SK-N-SH (cell line): ENCODE measurements around the gene TRIM46. TPM values are rescaled to one million over a fixed set of nuclear protein-coding genes. Genes with fewer than 3 reads are reported as not detected.

Experiments used
- CTCF ChIA-PET: fragments of 300-600, 350-600 bp; formaldehyde crosslinking; extraction: SDS; loops from one replicate; lab custom pipeline; 2021; lab: Yijun Ruan, JAX
- POLR2A ChIA-PET: fragments of 350-600 bp; sonication (Branson Sonifier 250); formaldehyde crosslinking; extraction: SDS; loops from one replicate; lab custom pipeline; 2020; ENCODE audit warnings: antibody characterized with exemption, inconsistent platforms; lab: Yijun Ruan, JAX
- DNase-seq: peaks from one replicate; pipeline ENCODE4 v3.0.0; 2012
- H2AFZ ChIP-seq: fragments of 200-600 bp; sonication (generic); 2 replicates; pipeline ENCODE4 v1.8.1; 2016; ENCODE audit warnings: antibody characterized with exemption, mild to moderate bottlenecking, low read depth
- H3F3A ChIP-seq: fragments of 200-600 bp; sonication (generic); replicated peaks from 2 replicates; pipeline ENCODE3; 2016; ENCODE audit warnings: antibody characterized with exemption, mild to moderate bottlenecking; ENCODE audit not compliant: insufficient read depth
- H3K27ac ChIP-seq, 2 experiments: fragments of 200-500 bp in 1 of 2; fragments of 200-600 bp in 1 of 2; sonication (Bioruptor generic) in 1 of 2; sonication (generic), shearing (Covaris generic) in 1 of 2; 2 replicates each; pipeline versions ENCODE4 v1.5.1 to v1.6.1; 2014 to 2016; ENCODE audit warnings: low read depth in 2 of 2, inconsistent platforms in 1 of 2, low read length in 1 of 2, mild to moderate bottlenecking in 1 of 2, mixed read lengths in 1 of 2
- H3K27me3 ChIP-seq: fragments of 200-600 bp; sonication (generic), shearing (Covaris generic); 2 replicates; pipeline ENCODE4 v1.6.1; 2016; ENCODE audit warnings: mixed run types; ENCODE audit not compliant: insufficient read depth
- H3K36me3 ChIP-seq, 2 experiments: fragments of 200-500 bp in 1 of 2; fragments of 200-600 bp in 1 of 2; sonication (Bioruptor generic) in 1 of 2; sonication (generic) in 1 of 2; replicated peaks in 1 of 2; 2 replicates each; pipeline versions ENCODE3 to v1.5.1; 2014 to 2016; ENCODE audit warnings: low read length in 1 of 2, mild to moderate bottlenecking in 1 of 2; ENCODE audit not compliant: insufficient read depth in 2 of 2, control insufficient read depth in 1 of 2
- H3K4me1 ChIP-seq, 2 experiments: fragments of 200-500 bp in 1 of 2; fragments of 200-600 bp in 1 of 2; sonication (Bioruptor generic) in 1 of 2; sonication (generic), shearing (Covaris generic) in 1 of 2; 2 replicates each; pipeline versions ENCODE4 v1.5.1 to v1.6.1; 2014 to 2016; ENCODE audit warnings: low read depth in 1 of 2, low read length in 1 of 2, mixed run types in 1 of 2; ENCODE audit not compliant: insufficient read depth in 2 of 2, control insufficient read depth in 1 of 2
- H3K4me2 ChIP-seq: fragments of 200-600 bp; sonication (generic), shearing (Covaris generic); 2 replicates; pipeline ENCODE4 v1.6.1; 2017; ENCODE audit warnings: mixed run types
- H3K4me3 ChIP-seq, 2 experiments: fragments of 200-500 bp in 1 of 2; fragments of 200-600 bp in 1 of 2; sonication (Bioruptor generic) in 1 of 2; sonication (generic), shearing (Covaris generic) in 1 of 2; 2 replicates each; pipeline versions ENCODE4 v1.5.1 to v1.8.1; 2014 to 2016; ENCODE audit warnings: low read depth in 2 of 2, inconsistent platforms in 1 of 2, low read length in 1 of 2, mild to moderate bottlenecking in 1 of 2, mixed read lengths in 1 of 2, moderate library complexity in 1 of 2
- H3K79me2 ChIP-seq: fragments of 200-600 bp; sonication (generic); 2 replicates; pipeline ENCODE4 v1.8.1; 2017; ENCODE audit warnings: mild to moderate bottlenecking; ENCODE audit not compliant: insufficient read depth
- H3K9ac ChIP-seq: fragments of 200-600 bp; sonication (generic); 2 replicates; pipeline ENCODE4 v1.6.1; 2017; ENCODE audit warnings: mixed run types
- H3K9me2 ChIP-seq: fragments of 200-600 bp; sonication (generic); 2 replicates; pipeline ENCODE4 v1.6.1; 2017; ENCODE audit warnings: mixed run types
- H3K9me3 ChIP-seq: fragments of 200-600 bp; sonication (generic); 2 replicates; pipeline ENCODE4 v1.6.1; 2017; ENCODE audit warnings: mixed run types, mild to moderate bottlenecking, moderate library complexity
- H4K20me1 ChIP-seq: fragments of 200-600 bp; sonication (generic); 2 replicates; pipeline ENCODE4 v1.6.1; 2017; ENCODE audit warnings: mild to moderate bottlenecking, mixed run types; ENCODE audit not compliant: insufficient read depth
- CHD2 ChIP-seq: fragments of 150-350 bp; IDR thresholded peaks from 2 replicates; pipeline ENCODE4 v1.6.1; 2018; ENCODE audit warnings: low read length; ENCODE audit not compliant: partially characterized antibody
- ELF1 ChIP-seq: IDR thresholded peaks from 2 replicates; pipeline ENCODE4 v1.4.0; 2012
- FOXJ3 ChIP-seq: sonication (generic); formaldehyde crosslinking; IDR thresholded peaks from 2 replicates; pipeline ENCODE4 v1.5.1; 2020; ENCODE audit warnings: mild to moderate bottlenecking, missing genetic modification reagents
- FOXM1 ChIP-seq: IDR thresholded peaks from 2 replicates; pipeline ENCODE4 v1.4.0; 2012; ENCODE audit warnings: low read depth, mild to moderate bottlenecking
- GABPA ChIP-seq: IDR thresholded peaks from 2 replicates; pipeline ENCODE4 v1.4.0; 2012; ENCODE audit warnings: low read depth, mild to moderate bottlenecking
- JUND ChIP-seq: IDR thresholded peaks from 2 replicates; pipeline ENCODE4 v1.4.0; 2012
- NRF1 ChIP-seq: IDR thresholded peaks from 2 replicates; pipeline ENCODE4 v1.6.1; 2012; ENCODE audit warnings: low read depth, mild to moderate bottlenecking, low read length
- RAD21 ChIP-seq: IDR thresholded peaks from 2 replicates; pipeline ENCODE4 v1.6.1; 2012; ENCODE audit warnings: mild to moderate bottlenecking, low read length
- SIN3A ChIP-seq: IDR thresholded peaks from 2 replicates; pipeline ENCODE4 v1.6.1; 2012; ENCODE audit warnings: low read depth, mild to moderate bottlenecking, low read length, moderate library complexity, borderline replicate concordance
- TCF12 ChIP-seq: IDR thresholded peaks from 2 replicates; pipeline ENCODE4 v1.4.0; 2012
- USF1 ChIP-seq: IDR thresholded peaks from 2 replicates; pipeline ENCODE4 v1.4.0; 2012; ENCODE audit warnings: low read depth, borderline replicate concordance
- ZBTB33 ChIP-seq: IDR thresholded peaks from 2 replicates; pipeline ENCODE4 v1.4.0; 2012; ENCODE audit warnings: low read depth, borderline replicate concordance
- WGBS: methylation state at CpG from one replicate; pipeline ENCODE4 v1.1.6; 2017; ENCODE audit warnings: low lambda C conversion rate; 5-methylcytosine and 5-hydroxymethylcytosine counted together
- polyA plus RNA-seq, 3 experiments: library from polyadenylated mRNA; depleted of rRNA; stranded (reverse); fragments of >200 nt; gene quantifications; 2 replicates each; pipeline ENCODE4 v1.2.3, GENCODE V29; 2012
- TF ChIP-seq, protein P1 (sequence below): fragments of 150-350 bp; IDR thresholded peaks from 2 replicates; pipeline ENCODE4 v1.6.1; 2016; ENCODE audit warnings: mild to moderate bottlenecking, low read depth, low read length

Gene TRIM46
- polyA plus RNA-seq, 1 of the 3 experiments (the other 2 are of a cell fraction) = 12.7 TPM

GRCh38 chr1:155177192-155177917 lies 3.7 kb downstream of the TRIM46 start:
- Histone ChIP-seq H3F3A (peaks cover 22% of the 10 kb centered on the region), H4K20me1 (no peaks in the 10 kb centered on the region), H3K4me1 (peaks cover 0 to 29% of the 10 kb centered on the region in 2 experiments; a peak in 2 of 4 replicates), H3K9me2 (no peaks in the 10 kb centered on the region), H2AFZ (no peak overlapping the region), H3K36me3 (peaks cover 20 to 44% of the 10 kb centered on the region in 2 experiments), H3K4me2 (no peak overlapping the region), H3K79me2 (peaks cover 19% of the 10 kb centered on the region), H3K4me3 (no peak overlapping the region), H3K9ac (no peak overlapping the region), H3K27me3 (no peaks in the 10 kb centered on the region), H3K27ac (no peak overlapping the region; a peak in 1 of 4 replicates), H3K9me3 (no peaks in the 10 kb centered on the region)
- CTCF ChIA-PET = interaction anchor here (0.6 to 9.6 kb wide), 15 partner anchors 9 to 178 kb away, joined by 3 to 203 read pairs (median 4); partner anchors contain the start of gene THBS3
- DNase-seq = peak; percentile 14
- TF ChIP-seq FOXM1 (no peak), USF1 (no peak), NRF1 (no peak)
- POLR2A ChIA-PET = interaction anchor here (1.8 kb wide), 1 partner anchor 16 kb away, joined by 6 read pairs; no protein-coding TSS in a partner anchor
- WGBS = 69% methylated on average over 10 of the region's 11 CpGs

- Histone ChIP-seq H3K27ac (no peak overlapping the region), H3K79me2 (peaks cover 13% of the 10 kb centered on the region; the same call in 1 of the 2 replicates), H3K4me1 (peaks cover 0 to 27% of the 10 kb centered on the region in 2 experiments; a peak in 2 of 4 replicates), H3K4me3 (no peak overlapping the region), H3F3A (peaks cover 20% of the 10 kb centered on the region), H3K27me3 (no peaks in the 10 kb centered on the region), H3K36me3 (peaks cover 20 to 44% of the 10 kb centered on the region in 2 experiments), H3K9ac (no peak overlapping the region), H4K20me1 (no peaks in the 10 kb centered on the region), H3K9me2 (no peaks in the 10 kb centered on the region), H3K9me3 (no peaks in the 10 kb centered on the region), H3K4me2 (no peak overlapping the region), H2AFZ (no peak overlapping the region)
- 99% methylated on average over 9 of the region's 9 CpGs for WGBS
- ChIA-PET POLR2A (interaction anchor here (1.8 kb wide), 1 partner anchor 16 kb away, joined by 6 read pairs; no protein-coding TSS in a partner anchor), CTCF (interaction anchor here (0.8 to 9.6 kb wide), 13 partner anchors 8 to 179 kb away, joined by 3 to 203 read pairs (median 8); partner anchors contain the start of gene THBS3)
- no peak for DNase-seq
- no peak for TF ChIP-seq ZBTB33
- no peak for TF ChIP-seq CHD2
- no peak for TF ChIP-seq RAD21
- no peak for TF ChIP-seq JUND
- TF ChIP-seq FOXJ3 = no peak
- no peak for TF ChIP-seq SIN3A
- no peak for TF ChIP-seq GABPA
- TF ChIP-seq FOXM1 = no peak
- no peak for TF ChIP-seq TCF12
- TF ChIP-seq ELF1 = no peak
- TF ChIP-seq, protein P1, sequence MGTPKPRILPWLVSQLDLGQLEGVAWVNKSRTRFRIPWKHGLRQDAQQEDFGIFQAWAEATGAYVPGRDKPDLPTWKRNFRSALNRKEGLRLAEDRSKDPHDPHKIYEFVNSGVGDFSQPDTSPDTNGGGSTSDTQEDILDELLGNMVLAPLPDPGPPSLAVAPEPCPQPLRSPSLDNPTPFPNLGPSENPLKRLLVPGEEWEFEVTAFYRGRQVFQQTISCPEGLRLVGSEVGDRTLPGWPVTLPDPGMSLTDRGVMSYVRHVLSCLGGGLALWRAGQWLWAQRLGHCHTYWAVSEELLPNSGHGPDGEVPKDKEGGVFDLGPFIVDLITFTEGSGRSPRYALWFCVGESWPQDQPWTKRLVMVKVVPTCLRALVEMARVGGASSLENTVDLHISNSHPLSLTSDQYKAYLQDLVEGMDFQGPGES = no peak
These were observed 4.3 kb downstream of the TRIM46 start for GRCh38 chr1:155177918-155178281.
